HG02759 (cell line): ENCODE results near the gene MED14.

Experiments used
- ATAC-seq: cut with Tn5 transposase; IDR thresholded peaks from one replicate; pipeline ENCODE4 v1.9.1; 2021; ENCODE audit warnings: mild to moderate bottlenecking, moderate library complexity; ENCODE audit not compliant: unreplicated experiment

Gene MED14

GRCh38 chrX:40617566-40617965, 117.8 kb downstream of the MED14 start:
- ATAC-seq, result no peak

- ATAC-seq, result no peak
These were observed 119.4 kb downstream of the MED14 start for GRCh38 chrX:40615976-40616375.

- no peak for ATAC-seq
These were observed 122.8 kb downstream of the MED14 start for GRCh38 chrX:40612511-40612910.

- no peak for ATAC-seq
These were observed 128.0 kb downstream of the MED14 start for GRCh38 chrX:40607381-40607780.

- ATAC-seq, result no peak
These were observed 131.9 kb downstream of the MED14 start for GRCh38 chrX:40603446-40603845.
